ENCODE results near the gene PEAK3. TPM values are rescaled to one million over a fixed set of nuclear protein-coding genes. Genes with fewer than 3 reads are reported as not detected.

PEAK3 gene
- total and polyA plus RNA-seq, 9 of the 15 experiments (the other 6 are each of a cell fraction or from before 2014, with no cell fraction given) = 0.07 to 0.40 TPM; not detected in 7

- TF ChIP-seq GTF2A2 (tag; IDR thresholded peaks at IDR 0.05) = no peak
- TF ChIP-seq TAF1 (IDR thresholded peaks at IDR 0.05; ENCODE audit: control insufficient read depth, extremely low read depth, insufficient read depth, low read length, severe bottlenecking) = no peak
- TF ChIP-seq PCBP1 (IDR thresholded peaks at IDR 0.05; ENCODE audit: low read depth, low read length, poor library complexity, severe bottlenecking) = no peak
- no peak for TF ChIP-seq CCAR2 (IDR thresholded peaks at IDR 0.05; ENCODE audit: low read depth, low read length)
- no peak for TF ChIP-seq STAG1 (CRISPR knock-in tag; IDR thresholded peaks at IDR 0.05; ENCODE audit: borderline replicate concordance)
- TF ChIP-seq NEUROD1 (IDR thresholded peaks at IDR 0.05; ENCODE audit: borderline replicate concordance, low read depth, low read length, partially characterized antibody) = no peak
- TF ChIP-seq HOMEZ (CRISPR knock-in tag; IDR thresholded peaks at IDR 0.05) = no peak
- peak; percentile 34; the same call in 1 of the 2 replicates for TF ChIP-seq NR2C1 (IDR thresholded peaks at IDR 0.05)
- TF ChIP-seq NR2C1 (tag; IDR thresholded peaks at IDR 0.05) = no peak
- TF ChIP-seq POLR2AphosphoS2 (IDR thresholded peaks at IDR 0.05; ENCODE audit: low read length) = no peak
- TF ChIP-seq ZNF778 (CRISPR knock-in tag; IDR thresholded peaks at IDR 0.05) = no peak
- no peak for TF ChIP-seq SPI1 (IDR thresholded peaks at IDR 0.05; ENCODE audit: borderline replicate concordance, low read depth, low read length)
- no peak for TF ChIP-seq CREBBP (IDR thresholded peaks at IDR 0.05; ENCODE audit: low read depth, low read length)
- TF ChIP-seq RCOR1 (IDR thresholded peaks at IDR 0.05; ENCODE audit: borderline replicate concordance in 1 of 2, low read depth in 2 of 2, low read length in 2 of 2) = peak in 1 of 2 experiments; percentile 19; a peak in 1 of 4 replicates
- no peak for TF ChIP-seq YY1 (IDR thresholded peaks at IDR 0.05; ENCODE audit: borderline replicate concordance in 1 of 3, control insufficient read depth in 1 of 3, extremely low read depth in 1 of 3, insufficient read depth in 3 of 3, insufficient read length in 1 of 3, insufficient replicate concordance in 2 of 3, low read depth in 1 of 3, low read length in 2 of 3)
- TF ChIP-seq CREM (IDR thresholded peaks at IDR 0.05; ENCODE audit: low read depth) = peak; percentile 92
- no peak for TF ChIP-seq ZFP1 (CRISPR knock-in tag; IDR thresholded peaks at IDR 0.05)
- no peak for TF ChIP-seq E2F8 (IDR thresholded peaks at IDR 0.05; ENCODE audit: low read depth, partially characterized antibody)
- no peak for TF ChIP-seq ZNF212 (CRISPR knock-in tag; IDR thresholded peaks at IDR 0.05)
- TF ChIP-seq MBD2 (IDR thresholded peaks at IDR 0.05; ENCODE audit: borderline replicate concordance, low read depth) = 0 out of 2 replicates have a peak, but pooled peaks have one; percentile 16
- no peak for TF ChIP-seq BDP1 (IDR thresholded peaks at IDR 0.05; ENCODE audit: insufficient read depth, insufficient read length)
- TF ChIP-seq KLF10 (CRISPR knock-in tag; IDR thresholded peaks at IDR 0.05) = no peak
- TF ChIP-seq PHF8 (IDR thresholded peaks at IDR 0.05; ENCODE audit: borderline replicate concordance, low read length) = no peak
- no peak for TF ChIP-seq NELFE (IDR thresholded peaks at IDR 0.05; ENCODE audit: insufficient read depth, insufficient read length)
These were observed 20.6 kb upstream of the PEAK3 start (continued) for GRCh38 chr19:2302319-2303210.
